Body of pancreas (tissue), 4 donors: ENCODE data around the gene EXD2. TPM values are rescaled to one million over a fixed set of nuclear protein-coding genes. Genes with fewer than 3 reads are reported as not detected.

Experiments
- ATAC-seq: fragments of 150-250 bp; one replicate; pipeline ENCODE4 v1.9.1; 2016
- DNase-seq, 4 donors: peaks; one replicate each; pipeline ENCODE4 v3.0.0-alpha.2; 2019
- H3K27ac ChIP-seq, 4 donors: fragments of 200-600 bp; sonication (generic); 1 replicate in 3 of 4; 2 replicates in 1 of 4; pipeline versions ENCODE4 v1.5.1 to v1.6.1; 2016 to 2019; ENCODE audit warnings: mild to moderate bottlenecking in 1 of 4, mixed read lengths in 1 of 4, moderate library complexity in 1 of 4
- H3K27me3 ChIP-seq, 2 donors: fragments of 200-600 bp; sonication (generic); one replicate each; pipeline ENCODE4 v1.6.0; 2016; ENCODE audit warnings: mild to moderate bottlenecking in 1 of 2
- H3K36me3 ChIP-seq, 2 donors: fragments of 200-600 bp; sonication (generic); replicated peaks in 1 of 2; 2 replicates each; pipeline ENCODE4 v1.5.1; 2016; ENCODE audit warnings: low read depth in 2 of 2; ENCODE audit not compliant: insufficient read depth in 1 of 2
- H3K4me1 ChIP-seq: fragments of 200-600 bp; sonication (generic); one replicate; pipeline ENCODE4 v1.6.0; 2016
- H3K4me3 ChIP-seq, 2 donors: fragments of 200-600 bp; sonication (generic); 1 replicate in 1 of 2; 2 replicates in 1 of 2; pipeline ENCODE4 v1.5.1; 2016 to 2019
- H3K9me3 ChIP-seq, 3 donors: fragments of 200-600 bp; sonication (generic); 1 replicate in 2 of 3; 2 replicates in 1 of 3; pipeline ENCODE4 v1.5.1; 2016
- CTCF ChIP-seq, 7 experiments: fragments of 450-650 bp in 4 of 7; fragments of 200-600 bp in 3 of 7; sonication (generic) in 3 of 7; IDR thresholded peaks; one replicate each; pipeline ENCODE4 v1.5.1; 2016 to 2019; ENCODE audit warnings: antibody characterized with exemption in 7 of 7
- POLR2A ChIP-seq, 3 donors: fragments of 450-650 bp; IDR thresholded peaks; one replicate each; pipeline ENCODE4 v1.6.1; 2016; ENCODE audit warnings: antibody characterized with exemption in 3 of 3, mild to moderate bottlenecking in 2 of 3
- WGBS, 2 donors: methylation state at CpG; one replicate each; pipeline ENCODE4 v1.1.5; 2017; 5-methylcytosine and 5-hydroxymethylcytosine counted together
- intact Hi-C: fragments of 100-400 bp; cut with DNase I; formaldehyde crosslinking; loops from one replicate; pipeline ENCODE4 v1.15.1; 2023
- total RNA-seq, 2 donors: library from RNA; depleted of rRNA; stranded (reverse); fragments of >200 nt; gene quantifications; one replicate each; pipeline ENCODE4 v1.1.0, GENCODE V29; 2016

The EXD2 gene
- total RNA-seq, 2 donors from 2014 or later = 11.2 to 21.5 TPM

GRCh38 chr14:69260190-69260860, 69.0 kb downstream of the EXD2 start:
- H3K9me3 ChIP-seq = no peaks in the 10 kb centered on the region
- ATAC-seq (peak; percentile 28), DNase-seq (peak in 2 of 4 donors; percentile 15 to 22)
- H3K36me3 ChIP-seq = no peaks in the 10 kb centered on the region
- H3K4me1 ChIP-seq = peaks cover 27% of the 10 kb centered on the region
- peaks cover 0 to 15% of the 10 kb centered on the region in 2 donors for H3K27me3 ChIP-seq
- WGBS, 2 donors = 0% methylated on average over 1 to 70 of the region's 78 CpGs
- intact Hi-C loops = no loop called here
- TF ChIP-seq CTCF (IDR thresholded peaks at IDR 0.05) = no peak
- no peak for TF ChIP-seq POLR2A (IDR thresholded peaks at IDR 0.05)
- H3K4me3 ChIP-seq = peak overlapping the region; percentile 15 to 50
- peak overlapping the region in 1 of 4 donors; percentile 8 for H3K27ac ChIP-seq

GRCh38 chr14:69260861-69261564, 69.7 kb downstream of the EXD2 start:
- TF ChIP-seq POLR2A (IDR thresholded peaks at IDR 0.05) = no peak
- TF ChIP-seq CTCF (IDR thresholded peaks at IDR 0.05) = peak; percentile 41 to 71 (median 58)
- Histone ChIP-seq H3K27me3 (peaks cover 0 to 15% of the 10 kb centered on the region in 2 donors), H3K4me1 (peaks cover 27% of the 10 kb centered on the region), H3K9me3 (no peaks in the 10 kb centered on the region), H3K36me3 (no peaks in the 10 kb centered on the region), H3K27ac (peak overlapping the region in 1 of 4 donors; percentile 25), H3K4me3 (peak overlapping the region in 1 of 2 donors; percentile 50)
- DNase-seq (peak; percentile 24 to 58 (median 41)), ATAC-seq (peak; percentile 67)
- intact Hi-C loops = no loop called here
- 0 to 2% methylated on average over 33 to 49 of the region's 64 CpGs for WGBS, 2 donors

GRCh38 chr14:69261761-69262331, 70.5 kb downstream of the EXD2 start:
- DNase-seq (no peak), ATAC-seq (no peak)
- no peaks in the 10 kb centered on the region for H3K36me3 ChIP-seq
- TF ChIP-seq CTCF (IDR thresholded peaks at IDR 0.05) = no peak
- no peak for TF ChIP-seq POLR2A (IDR thresholded peaks at IDR 0.05)
- no peaks in the 10 kb centered on the region for H3K9me3 ChIP-seq
- no peak overlapping the region for H3K4me3 ChIP-seq
- WGBS, 2 donors = 45 to 49% methylated on average over 5 of the region's 5 CpGs
- no peak overlapping the region for H3K27ac ChIP-seq
- H3K27me3 ChIP-seq = peaks cover 0 to 15% of the 10 kb centered on the region in 2 donors
- intact Hi-C loops = no loop called here
- peaks cover 27% of the 10 kb centered on the region for H3K4me1 ChIP-seq

GRCh38 chr14:69262516-69262915, 71.2 kb downstream of the EXD2 start:
- DNase-seq (no peak), ATAC-seq (no peak)
- no peak for TF ChIP-seq POLR2A (IDR thresholded peaks at IDR 0.05)
- TF ChIP-seq CTCF (IDR thresholded peaks at IDR 0.05) = no peak
- H3K27ac ChIP-seq = no peak overlapping the region
- H3K36me3 ChIP-seq = no peaks in the 10 kb centered on the region
- no peaks in the 10 kb centered on the region for H3K9me3 ChIP-seq
- peaks cover 27% of the 10 kb centered on the region for H3K4me1 ChIP-seq
- H3K27me3 ChIP-seq = peaks cover 0 to 15% of the 10 kb centered on the region in 2 donors
- no peak overlapping the region for H3K4me3 ChIP-seq
- intact Hi-C loops = no loop called here
- 86 to 88% methylated on average over 3 of the region's 3 CpGs for WGBS, 2 donors
